Kidney epithelial cell (primary cell): ENCODE measurements around the gene GJB6. TPM values are rescaled to one million over a fixed set of nuclear protein-coding genes. Genes with fewer than 3 reads are reported as not detected.
"Not testable (repeated sequence)": the region's sequence is repeated elsewhere in the genome, so short reads cannot be mapped to it uniquely, and the experiment has no call there.

Experiments
- DNase-seq: peaks from one replicate; pipeline ENCODE4 v3.0.0-alpha.2; 2010; ENCODE audit warnings: low read depth
- H3K27me3 ChIP-seq: 2 replicates; pipeline ENCODE4 v1.6.0; 2011; ENCODE audit warnings: low read length; ENCODE audit not compliant: control insufficient read depth, insufficient read depth
- H3K36me3 ChIP-seq: 2 replicates; pipeline ENCODE4 v1.5.1; 2011; ENCODE audit warnings: low read length; ENCODE audit not compliant: control insufficient read depth, insufficient read depth
- H3K4me3 ChIP-seq: 2 replicates; pipeline ENCODE4 v1.5.1; 2011; ENCODE audit warnings: low read depth, mild to moderate bottlenecking, control low read depth, low read length
- total RNA-seq: library from RNA; depleted of rRNA; stranded (reverse); fragments of >200 nt; gene quantifications from 2 replicates; pipeline ENCODE4 v1.2.3, GENCODE V29; 2015
- TF ChIP-seq, protein P1 (sequence below): IDR thresholded peaks from 2 replicates; pipeline ENCODE4 v1.5.1; 2011; ENCODE audit warnings: mild to moderate bottlenecking, moderate library complexity, low read length, control low read depth, inconsistent platforms; ENCODE audit not compliant: insufficient read depth, poor library complexity, severe bottlenecking

Gene GJB6
- 1.9 and 2.2 TPM in 2 replicates for total RNA-seq

DNA sequence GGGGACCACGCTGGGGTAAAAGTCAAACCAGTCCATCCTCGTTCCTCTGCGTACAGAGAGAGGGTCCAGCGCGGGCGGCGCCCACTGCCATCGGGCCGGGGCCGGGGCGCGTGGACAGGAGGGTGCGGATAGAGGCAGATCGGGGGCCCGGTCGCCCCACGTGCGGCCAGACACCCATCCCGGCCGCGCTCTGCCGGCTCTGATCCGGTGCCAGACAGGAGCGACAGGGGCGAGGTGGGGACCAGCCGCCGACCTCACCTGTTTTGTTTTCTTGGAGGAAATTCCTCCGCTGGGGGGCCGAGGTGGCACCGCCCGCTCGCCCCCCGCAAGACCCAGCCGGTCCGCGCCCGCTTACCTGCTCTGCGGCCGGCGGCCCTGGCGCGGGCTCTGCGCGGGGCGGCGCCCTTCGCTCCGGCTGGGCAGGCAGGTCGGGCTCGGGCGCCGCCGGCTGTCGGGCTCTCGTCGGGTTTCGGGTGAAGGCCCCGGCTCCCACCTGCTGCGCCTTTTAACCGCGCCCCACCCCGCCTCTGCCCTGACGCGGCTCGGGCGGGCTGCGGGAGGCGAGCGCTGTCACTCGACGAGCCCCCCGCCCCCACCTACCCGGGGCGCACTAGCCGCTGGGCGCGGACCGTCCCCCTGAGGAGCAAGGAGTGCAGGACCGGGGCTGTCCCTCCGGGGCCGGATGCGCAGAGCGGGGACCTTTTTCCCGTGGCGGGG lies at the start of gene GJB6:
TSS of gene GJB6 (minus strand) at position 481 of the 717 bp plus-strand sequence. CDS start 8,839 bp downstream, outside the sequence.
- Histone ChIP-seq H3K4me3 (peak within 1 kb of the TSS; percentile 34), H3K36me3 (no peaks in the 10 kb centered on the region), H3K27me3 (peaks cover 26% of the 10 kb centered on the region)
- TF ChIP-seq, protein P1, sequence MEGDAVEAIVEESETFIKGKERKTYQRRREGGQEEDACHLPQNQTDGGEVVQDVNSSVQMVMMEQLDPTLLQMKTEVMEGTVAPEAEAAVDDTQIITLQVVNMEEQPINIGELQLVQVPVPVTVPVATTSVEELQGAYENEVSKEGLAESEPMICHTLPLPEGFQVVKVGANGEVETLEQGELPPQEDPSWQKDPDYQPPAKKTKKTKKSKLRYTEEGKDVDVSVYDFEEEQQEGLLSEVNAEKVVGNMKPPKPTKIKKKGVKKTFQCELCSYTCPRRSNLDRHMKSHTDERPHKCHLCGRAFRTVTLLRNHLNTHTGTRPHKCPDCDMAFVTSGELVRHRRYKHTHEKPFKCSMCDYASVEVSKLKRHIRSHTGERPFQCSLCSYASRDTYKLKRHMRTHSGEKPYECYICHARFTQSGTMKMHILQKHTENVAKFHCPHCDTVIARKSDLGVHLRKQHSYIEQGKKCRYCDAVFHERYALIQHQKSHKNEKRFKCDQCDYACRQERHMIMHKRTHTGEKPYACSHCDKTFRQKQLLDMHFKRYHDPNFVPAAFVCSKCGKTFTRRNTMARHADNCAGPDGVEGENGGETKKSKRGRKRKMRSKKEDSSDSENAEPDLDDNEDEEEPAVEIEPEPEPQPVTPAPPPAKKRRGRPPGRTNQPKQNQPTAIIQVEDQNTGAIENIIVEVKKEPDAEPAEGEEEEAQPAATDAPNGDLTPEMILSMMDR = no peak
- no peak for DNase-seq

- not testable (repeated sequence) for H3K4me3 ChIP-seq, DNase-seq, H3K27me3 ChIP-seq, H3K36me3 ChIP-seq
Measured at GRCh38 chr13:20276901-20277300, 44.8 kb upstream of the GJB6 start.

DNA sequence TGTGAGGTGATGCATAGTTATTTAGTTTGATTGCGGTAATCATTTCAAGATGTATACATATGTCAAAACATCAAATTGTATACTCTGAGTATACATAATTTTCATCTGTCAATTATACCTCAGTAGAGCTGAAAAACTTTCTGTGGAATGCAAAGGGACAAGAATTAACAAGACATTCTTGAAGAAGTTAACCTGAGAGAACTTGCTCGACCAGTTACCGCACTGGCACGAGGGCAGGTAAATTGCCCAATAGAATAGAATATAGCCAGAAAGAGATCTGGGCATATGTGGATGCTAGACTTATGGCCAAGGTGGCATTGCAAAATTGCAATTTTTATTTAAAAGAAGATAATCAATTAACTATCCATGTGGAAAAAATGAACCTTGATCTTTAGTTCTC lies 42.3 kb upstream of the GJB6 start:
- DNase-seq = no peak
- Histone ChIP-seq H3K27me3 (no peaks in the 10 kb centered on the region), H3K4me3 (no peak overlapping the region), H3K36me3 (no peaks in the 10 kb centered on the region)
- TF ChIP-seq, protein P1 = no peak

DNA sequence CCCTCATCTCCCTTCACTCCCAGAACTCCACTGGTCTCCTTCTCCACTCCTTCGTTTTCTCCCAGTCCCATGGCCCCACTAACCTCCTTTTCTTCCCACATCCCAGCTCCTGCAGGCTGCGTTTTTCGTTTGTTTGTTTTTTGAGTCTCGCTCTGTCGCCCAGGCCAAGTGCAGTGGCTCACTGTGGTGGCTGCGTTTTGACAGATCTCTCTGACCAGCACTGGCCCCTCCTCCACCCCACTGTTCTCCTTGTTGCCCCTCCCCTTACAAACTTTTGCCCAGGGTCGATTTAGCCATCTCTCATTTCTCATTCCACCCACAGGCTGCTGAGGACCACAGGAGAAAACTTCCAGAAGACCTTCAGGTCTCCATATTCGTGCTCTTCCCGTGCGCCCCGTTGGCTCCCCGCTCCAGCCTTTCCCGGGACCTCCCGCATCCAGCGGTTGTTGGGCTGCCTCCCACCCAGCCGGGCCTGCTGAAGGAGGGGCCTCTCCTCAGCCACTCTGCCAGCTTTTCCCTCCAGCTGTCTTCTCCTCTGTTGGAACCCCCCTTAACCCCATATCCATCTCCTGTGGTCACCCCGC lies 40.6 kb upstream of the GJB6 start:
- Histone ChIP-seq H3K36me3 (no peaks in the 10 kb centered on the region), H3K27me3 (no peaks in the 10 kb centered on the region), H3K4me3 (no peak overlapping the region)
- TF ChIP-seq, protein P1 = no peak
- DNase-seq = no peak

DNA sequence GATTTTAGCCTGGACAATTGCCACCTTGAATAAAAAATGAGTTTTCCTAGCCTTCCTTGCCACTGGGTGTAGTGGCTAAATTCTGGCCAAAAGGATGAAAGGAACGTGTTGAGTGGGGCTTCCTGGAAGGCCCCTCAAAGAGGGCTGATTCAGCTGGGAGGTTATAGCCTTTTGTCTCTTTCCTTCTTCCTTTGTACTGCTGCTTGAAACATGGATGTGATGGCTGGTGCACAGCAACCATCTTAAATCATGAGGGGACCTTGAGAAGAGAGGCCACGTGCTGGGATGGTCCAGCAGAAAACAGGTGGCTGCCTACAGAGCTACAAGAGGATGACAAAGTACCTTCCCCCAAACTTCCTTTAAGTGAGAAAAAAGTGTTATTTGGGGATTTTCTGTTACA lies 40.0 kb upstream of the GJB6 start:
- Histone ChIP-seq H3K27me3 (no peaks in the 10 kb centered on the region), H3K36me3 (no peaks in the 10 kb centered on the region), H3K4me3 (no peak overlapping the region)
- no peak for DNase-seq
- TF ChIP-seq, protein P1 = no peak

GRCh38 chr13:20271441-20271840 lies 39.3 kb upstream of the GJB6 start:
- Histone ChIP-seq H3K27me3 (no peaks in the 10 kb centered on the region), H3K36me3 (no peaks in the 10 kb centered on the region), H3K4me3 (no peak overlapping the region)
- TF ChIP-seq, protein P1 = no peak
- no peak for DNase-seq
